Measurements from ENCODE around the gene EMC7.
"Not testable (repeated sequence)": the region's sequence is repeated elsewhere in the genome, so short reads cannot be mapped to it uniquely, and the experiment has no call there.

Gene EMC7

GRCh38 chr15:34126522-34126921 lies 24.9 kb upstream of the EMC7 start:
- no peak for TF ChIP-seq CTCF (IDR thresholded peaks at IDR 0.05; ENCODE audit: low read depth, low read length)
- no peaks in the 10 kb centered on the region; the same call in 1 of the 2 replicates for H3K27me3 ChIP-seq
- no peaks in the 10 kb centered on the region for H3K9me3 ChIP-seq
- H3K36me3 ChIP-seq: no peaks in the 10 kb centered on the region
- DNase-seq: no peak
- no peak overlapping the region for H3K4me3 ChIP-seq (ENCODE audit: low read depth, low read length)
- H3K4me1 ChIP-seq: no peaks in the 10 kb centered on the region

DNA sequence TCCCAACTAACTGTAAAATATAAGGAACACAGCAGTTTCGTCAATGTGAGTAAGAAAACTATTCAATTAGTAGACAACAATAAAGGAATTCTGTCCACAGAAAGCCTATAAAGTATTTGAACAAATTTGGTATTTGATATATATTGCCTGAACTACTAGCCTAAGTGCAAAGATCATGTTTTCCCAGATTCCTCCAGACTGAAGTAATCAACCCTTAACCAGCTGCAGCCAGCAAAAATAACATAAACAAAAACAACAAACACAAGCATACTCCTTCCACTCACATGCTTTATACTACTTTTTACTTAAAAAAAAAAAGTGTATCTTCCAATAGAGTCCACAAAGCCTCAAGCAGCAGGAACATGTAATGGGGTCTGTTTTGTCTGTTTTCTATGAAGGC lies 24.3 kb upstream of the EMC7 start:
- no peak for DNase-seq
- H3K9me3 ChIP-seq: no peaks in the 10 kb centered on the region
- no peaks in the 10 kb centered on the region for H3K36me3 ChIP-seq
- H3K4me1 ChIP-seq: no peaks in the 10 kb centered on the region
- no peak overlapping the region for H3K4me3 ChIP-seq (ENCODE audit: low read depth, low read length)
- no peaks in the 10 kb centered on the region; the same call in 1 of the 2 replicates for H3K27me3 ChIP-seq
- TF ChIP-seq CTCF (IDR thresholded peaks at IDR 0.05; ENCODE audit: low read depth, low read length): no peak

DNA sequence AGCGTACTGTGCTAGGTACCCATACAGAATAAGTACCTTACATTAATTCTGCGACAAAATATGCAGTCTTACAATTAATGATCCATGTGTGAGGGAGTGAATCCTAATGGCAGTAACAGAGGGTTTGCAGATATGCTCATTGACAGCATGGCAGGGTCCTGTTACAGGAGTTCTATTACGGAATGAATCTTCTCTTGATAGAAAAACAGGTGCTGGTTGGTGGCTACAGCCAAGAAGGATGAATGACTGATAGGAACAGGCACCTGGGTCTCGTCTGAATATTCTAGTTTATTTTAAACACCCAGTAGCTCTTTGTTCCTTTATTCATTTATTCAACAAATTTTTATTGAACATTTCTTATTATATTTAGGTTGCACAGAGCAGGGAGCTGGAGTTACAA lies 23.0 kb upstream of the EMC7 start:
- Histone ChIP-seq H3K9me3 (no peaks in the 10 kb centered on the region), H3K4me1 (no peaks in the 10 kb centered on the region), H3K36me3 (no peaks in the 10 kb centered on the region), H3K4me3 (ENCODE audit: low read depth, low read length) (no peak overlapping the region), H3K27me3 (no peaks in the 10 kb centered on the region; the same call in 1 of the 2 replicates)
- no peak for DNase-seq
- no peak for TF ChIP-seq CTCF (IDR thresholded peaks at IDR 0.05; ENCODE audit: low read depth, low read length)

- no peaks in the 10 kb centered on the region for H3K36me3 ChIP-seq
- no peak for TF ChIP-seq CTCF (IDR thresholded peaks at IDR 0.05; ENCODE audit: low read depth, low read length)
- no peak overlapping the region for H3K4me3 ChIP-seq (ENCODE audit: low read depth, low read length)
- H3K4me1 ChIP-seq: no peaks in the 10 kb centered on the region
- no peaks in the 10 kb centered on the region; the same call in 1 of the 2 replicates for H3K27me3 ChIP-seq
- H3K9me3 ChIP-seq: no peaks in the 10 kb centered on the region
- no peak for DNase-seq
These were observed 21.1 kb upstream of the EMC7 start for GRCh38 chr15:34122771-34123183.

DNA sequence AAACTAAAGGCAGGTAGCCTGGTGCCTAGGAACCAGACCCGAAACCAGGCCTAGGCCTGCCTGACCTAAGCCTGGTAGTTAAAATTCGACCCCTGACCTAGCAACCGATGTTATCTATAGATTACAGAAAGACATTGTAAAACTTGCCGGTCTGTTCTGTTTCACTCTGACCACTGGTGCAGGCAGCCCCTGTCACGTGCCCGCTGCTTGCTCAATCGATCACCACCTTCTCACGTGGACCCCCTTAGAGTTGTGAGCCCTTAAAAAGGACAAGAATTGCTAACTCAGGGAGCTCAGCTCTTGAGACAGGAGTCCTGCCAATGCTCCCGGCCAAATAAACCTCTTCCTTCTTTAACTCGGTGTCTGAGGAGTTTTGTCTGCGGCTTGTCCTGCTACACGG lies 20.1 kb upstream of the EMC7 start:
- not testable (repeated sequence) for H3K27me3 ChIP-seq; DNase-seq; H3K4me3 ChIP-seq (ENCODE audit: low read depth, low read length); H3K4me1 ChIP-seq; H3K9me3 ChIP-seq; H3K36me3 ChIP-seq

DNA sequence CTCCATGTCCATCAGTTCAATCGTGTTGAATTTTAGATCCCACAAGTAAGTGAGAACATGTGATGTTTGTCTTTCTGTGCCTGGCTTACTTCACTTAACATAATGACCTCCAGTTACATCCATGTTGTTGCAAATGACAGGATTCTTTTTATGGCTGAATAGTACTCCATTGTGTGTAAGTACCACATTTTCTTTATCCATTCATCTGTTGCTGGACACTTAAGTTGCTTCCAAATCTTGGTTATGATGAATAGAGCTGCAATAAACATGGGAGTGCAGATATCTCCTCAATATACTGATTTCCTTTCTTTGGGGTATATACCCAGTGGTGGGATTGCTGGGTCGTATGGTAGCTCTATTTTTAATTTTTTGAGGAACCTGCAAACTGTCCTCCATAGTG lies 18.8 kb upstream of the EMC7 start:
- not testable (repeated sequence) for DNase-seq; H3K9me3 ChIP-seq; H3K4me1 ChIP-seq; H3K27me3 ChIP-seq; H3K4me3 ChIP-seq (ENCODE audit: low read depth, low read length); H3K36me3 ChIP-seq

DNA sequence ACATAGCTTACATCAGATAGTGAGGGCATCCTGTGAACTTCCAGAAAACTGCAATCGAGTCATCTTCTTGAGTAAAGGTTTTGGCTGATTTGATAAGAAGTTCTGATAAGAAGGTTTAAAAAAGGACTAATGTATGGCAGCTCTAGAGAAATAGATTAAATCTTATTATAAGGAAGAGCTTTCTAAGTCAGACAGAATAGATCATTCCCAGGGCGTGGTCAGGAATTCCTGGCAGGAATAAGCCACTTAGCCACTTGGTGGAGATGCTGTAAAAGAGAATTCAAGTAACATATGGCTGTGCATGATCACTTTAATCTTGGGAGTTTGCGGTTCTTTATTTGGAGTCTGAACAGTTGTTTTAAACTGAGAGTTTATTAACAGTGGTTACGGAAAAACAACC lies 17.6 kb upstream of the EMC7 start:
- TF ChIP-seq CTCF (IDR thresholded peaks at IDR 0.05; ENCODE audit: low read depth, low read length): no peak
- Histone ChIP-seq H3K27me3 (no peaks in the 10 kb centered on the region), H3K4me1 (no peaks in the 10 kb centered on the region), H3K4me3 (ENCODE audit: low read depth, low read length) (no peak overlapping the region), H3K36me3 (no peaks in the 10 kb centered on the region), H3K9me3 (no peaks in the 10 kb centered on the region)
- DNase-seq: no peak
